Measurements from ENCODE around the gene B4GALT6.
"Not testable (repeated sequence)": the region's sequence is repeated elsewhere in the genome, so short reads cannot be mapped to it uniquely, and the experiment has no call there.

Gene B4GALT6

GRCh38 chr18:31684279-31685096 is at the start of gene B4GALT6:
Gene B4GALT6 (minus strand): TSS chr18:31684581. CDS start chr18:31684426, 155 bp downstream.
- peak; percentile 36 for DNase-seq

- no peak for DNase-seq
Measured at GRCh38 chr18:31731628-31732027, 47.2 kb upstream of the B4GALT6 start.

- DNase-seq: not testable (repeated sequence)
Measured at GRCh38 chr18:31729196-31729595, 44.8 kb upstream of the B4GALT6 start.

- no peak for DNase-seq
Measured at GRCh38 chr18:31723990-31724711, 39.8 kb upstream of the B4GALT6 start.

DNA sequence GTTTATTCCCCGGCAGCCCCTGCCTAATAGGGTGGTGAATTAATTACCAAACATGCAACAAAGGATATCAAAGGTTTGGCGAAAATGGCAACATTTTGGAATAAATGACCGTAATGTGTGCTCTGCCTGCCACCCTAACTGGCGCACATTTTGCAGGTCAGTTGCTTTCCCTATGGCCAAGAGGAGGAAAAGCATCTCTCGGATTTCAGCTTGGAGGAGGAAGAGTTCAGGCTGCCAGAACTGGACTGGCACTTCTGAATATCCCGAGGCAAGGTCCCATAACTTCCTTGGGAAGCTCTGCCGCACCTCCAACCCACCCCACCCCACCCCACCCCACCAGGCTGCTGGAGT is 39.2 kb upstream of the B4GALT6 start:
- no peak for DNase-seq

DNA sequence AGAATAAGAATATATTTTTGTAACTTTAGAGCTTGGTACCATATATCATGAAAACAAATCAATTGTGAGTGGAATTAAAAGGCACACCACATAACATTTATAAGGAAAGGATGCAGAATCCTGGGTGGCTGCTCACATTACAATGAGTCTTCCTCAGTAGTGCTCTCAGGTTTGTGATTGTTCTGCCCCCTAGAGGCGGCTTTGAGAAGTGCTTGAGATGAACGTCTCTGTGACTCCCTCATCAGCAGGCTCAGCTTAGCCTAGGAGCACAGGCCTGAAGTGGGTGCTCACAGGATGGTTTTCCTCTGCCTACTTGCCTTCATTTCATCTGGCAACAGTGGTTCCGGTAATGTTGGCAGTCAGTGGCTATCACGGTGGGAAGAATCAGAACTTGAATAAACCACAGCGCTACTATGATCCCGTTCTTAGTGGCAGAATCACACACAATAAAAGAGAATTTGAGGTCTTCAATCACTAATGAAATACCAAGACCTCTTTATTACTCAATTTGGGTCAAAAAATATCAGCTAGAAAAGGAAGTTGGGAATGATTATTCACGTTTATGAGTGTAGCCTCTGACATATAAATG is 38.1 kb upstream of the B4GALT6 start:
- peak; percentile 67 for DNase-seq

- no peak for DNase-seq
Measured at GRCh38 chr18:31721601-31722000, 37.2 kb upstream of the B4GALT6 start.

- no peak for DNase-seq
Measured at GRCh38 chr18:31720867-31721266, 36.5 kb upstream of the B4GALT6 start.

- DNase-seq: no peak
Measured at GRCh38 chr18:31719363-31720006, 35.1 kb upstream of the B4GALT6 start.

DNA sequence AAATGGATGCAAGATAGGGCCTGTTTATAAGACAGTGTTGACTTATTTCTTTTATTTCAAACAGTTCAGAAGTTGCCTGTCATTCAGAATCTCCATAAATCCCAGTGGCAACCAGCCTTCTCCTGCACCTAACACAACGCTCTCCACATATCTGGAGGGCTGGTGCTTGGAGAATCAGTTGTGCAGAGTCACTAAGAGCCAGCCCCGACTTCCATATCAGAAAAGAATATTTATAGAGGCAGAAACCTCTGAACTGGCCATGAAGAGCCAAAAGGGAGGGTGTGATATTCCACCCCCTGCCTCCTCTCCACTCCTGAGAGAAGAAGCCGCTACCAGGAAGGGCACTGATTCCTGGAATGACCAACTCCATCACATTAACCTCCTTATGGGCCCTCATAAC is 34.0 kb upstream of the B4GALT6 start:
- no peak for DNase-seq

DNA sequence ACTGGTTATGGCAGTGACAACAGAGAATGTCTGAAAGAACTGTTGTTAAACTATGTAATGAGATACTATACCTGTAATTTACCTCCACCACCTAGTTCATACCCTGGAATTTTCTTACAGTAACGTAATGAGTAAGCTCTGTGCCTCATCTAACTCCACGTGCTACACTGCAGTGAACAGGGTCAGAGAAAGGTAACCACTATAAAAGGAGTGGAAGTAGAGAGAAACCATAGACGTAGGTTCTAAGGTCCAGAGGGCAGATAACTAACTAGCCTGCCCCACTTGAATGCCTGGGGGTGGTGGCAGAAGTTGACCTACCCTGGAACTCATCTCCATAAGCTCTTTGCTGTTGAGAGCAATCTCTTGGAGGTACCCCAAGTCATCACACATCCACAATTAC is 32.0 kb upstream of the B4GALT6 start:
- no peak for DNase-seq

- no peak for DNase-seq
Measured at GRCh38 chr18:31711365-31712172, 27.2 kb upstream of the B4GALT6 start.

DNA sequence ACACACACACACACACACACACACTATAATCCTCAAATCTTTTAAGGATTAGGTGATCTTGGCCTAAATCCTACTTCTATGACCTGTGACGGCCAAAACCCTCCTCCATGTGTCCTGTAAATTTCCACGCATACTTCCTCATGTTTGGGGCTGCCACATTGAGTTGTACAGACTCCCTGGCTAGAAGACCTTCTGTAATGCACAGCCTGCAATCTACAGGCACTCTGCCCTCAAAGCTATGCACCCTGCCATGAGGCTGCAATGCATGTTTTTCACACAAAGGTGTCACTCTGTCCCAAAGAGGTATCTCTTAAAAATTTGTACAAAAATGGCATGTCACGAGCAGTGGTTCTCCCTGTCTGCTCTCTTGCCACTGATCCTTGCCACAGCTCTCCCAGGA is 26.4 kb upstream of the B4GALT6 start:
- no peak for DNase-seq

DNA sequence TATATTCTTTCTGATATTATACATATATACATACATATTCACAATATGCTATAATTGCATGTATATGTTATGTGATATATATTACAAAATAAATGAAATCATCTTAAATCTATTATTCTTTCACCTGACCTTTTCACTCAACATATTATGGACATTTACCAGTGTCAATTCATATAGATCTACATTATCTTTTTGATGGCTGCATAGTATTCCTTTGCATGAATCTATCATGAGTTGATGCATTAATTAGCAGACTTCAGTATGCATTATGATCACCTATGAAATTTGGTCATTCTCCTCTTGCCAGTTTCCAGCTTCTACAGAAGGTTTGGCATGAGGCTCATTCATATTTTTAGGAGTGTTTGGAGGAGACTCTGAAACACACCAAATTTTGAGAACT is 23.4 kb upstream of the B4GALT6 start:
- no peak for DNase-seq

DNA sequence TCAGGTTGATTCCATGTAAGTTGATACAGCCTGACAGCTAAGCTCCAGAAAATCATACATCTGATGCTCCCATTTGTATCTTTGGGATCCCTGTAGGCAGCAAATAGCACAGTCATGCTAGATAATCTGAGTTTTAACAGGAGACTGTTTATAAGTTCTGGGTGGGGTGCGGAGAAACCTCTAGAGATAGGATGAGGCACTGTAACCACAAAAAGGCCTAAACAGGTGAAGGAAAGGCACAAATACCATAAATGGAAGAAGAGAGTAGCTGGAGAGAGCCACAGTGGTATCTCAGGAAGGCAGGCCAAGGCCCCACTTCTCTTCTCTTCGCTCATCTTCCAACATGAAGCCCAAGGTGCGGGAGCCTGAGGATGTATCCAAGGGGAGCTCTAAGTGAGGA is 18.1 kb upstream of the B4GALT6 start:
- no peak for DNase-seq

- no peak for DNase-seq
Measured at GRCh38 chr18:31701744-31702143, 17.4 kb upstream of the B4GALT6 start.

- DNase-seq: no peak
Measured at GRCh38 chr18:31700990-31701389, 16.6 kb upstream of the B4GALT6 start.

DNA sequence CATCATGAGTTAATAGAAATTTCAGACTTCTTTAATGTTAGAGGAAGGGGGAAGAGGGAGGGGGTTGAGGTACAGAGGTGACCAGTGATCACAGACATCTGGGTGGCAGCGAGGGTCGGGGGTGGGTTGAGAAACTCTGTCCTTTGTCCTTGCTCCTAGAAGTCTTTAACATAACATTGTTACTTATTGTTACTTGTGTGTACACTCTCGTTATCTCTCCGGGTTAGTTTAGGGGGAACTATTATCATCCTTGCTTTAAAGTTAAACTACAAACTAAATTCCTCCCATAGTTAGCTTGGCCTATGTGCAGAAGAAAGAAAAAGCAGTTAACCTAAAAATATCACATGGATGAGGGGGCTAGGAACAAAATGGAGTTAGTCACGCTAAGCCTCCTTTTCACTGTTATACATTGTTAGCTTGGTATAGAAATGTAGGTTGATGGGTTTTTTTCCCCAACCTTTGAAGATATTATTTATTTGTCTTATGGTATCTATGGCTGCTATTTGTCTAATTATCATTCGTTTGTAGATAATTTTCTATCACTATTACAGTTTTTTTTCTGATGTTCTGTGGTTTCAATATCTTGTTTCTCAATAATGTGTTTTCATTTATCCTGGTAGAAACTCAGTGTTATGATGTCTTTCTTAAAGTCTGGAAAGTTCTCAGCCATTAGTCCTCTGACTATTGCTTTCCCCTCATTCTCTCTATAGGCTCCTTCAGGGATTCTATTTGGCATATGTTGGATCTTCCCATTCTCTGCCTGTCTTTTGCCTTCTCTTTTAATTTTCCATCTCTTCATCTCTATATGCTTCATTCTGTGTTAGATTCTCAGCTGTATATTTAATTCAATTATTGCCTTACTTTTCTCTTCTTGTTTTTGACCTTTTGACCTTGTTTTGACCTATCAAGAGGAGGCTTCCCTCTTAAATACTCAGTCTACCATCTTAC is 13.2 kb upstream of the B4GALT6 start:
- DNase-seq: no peak

DNA sequence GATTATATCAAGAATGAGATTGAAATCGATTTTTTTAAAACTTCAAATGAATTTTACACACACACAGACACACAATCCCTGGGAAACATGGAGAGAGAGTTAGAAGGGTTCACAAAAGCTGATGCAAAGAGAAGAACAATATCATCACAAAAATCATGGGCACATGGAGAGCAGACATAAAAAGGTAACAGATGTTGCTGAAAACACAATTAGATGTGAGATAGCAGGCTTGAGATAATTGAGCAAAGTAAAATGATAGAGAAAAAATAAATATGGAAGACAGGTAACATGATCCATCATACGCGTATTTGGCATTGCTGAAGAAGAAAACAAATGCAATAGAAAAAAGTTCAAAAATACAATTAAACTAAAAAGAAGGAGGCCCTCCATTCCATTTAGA is 11.6 kb upstream of the B4GALT6 start:
- no peak for DNase-seq

GRCh38 chr18:31694297-31694696 is 9.9 kb upstream of the B4GALT6 start:
- DNase-seq: no peak

- DNase-seq: no peak
Measured at GRCh38 chr18:31688606-31689005, 4.2 kb upstream of the B4GALT6 start.

Data from NCI-H774 (cell line).